IMR-90 (cell line): ENCODE measurements around the gene FAM83E. TPM values are rescaled to one million over a fixed set of nuclear protein-coding genes. Genes with fewer than 3 reads are reported as not detected.
A peak's percentile ranks its signal among the peaks of the same experiment; 100 is the strongest.

Experiments
- ATAC-seq: fragments of 200-7000 bp; cut with Tn5 transposase; 2 replicates; pipeline ENCODE4 v1.9.1; 2020; ENCODE audit warnings: low read depth, mild to moderate bottlenecking, moderate library complexity
- BruUV-seq: library from RNA; stranded (reverse); fragments of 400-500 nt; replicated peaks from 2 replicates; lab custom pipeline; 2021; lab: Mats Ljungman, UMichigan
- CTCF ChIA-PET: fragments of 300-600 bp; formaldehyde crosslinking; extraction: SDS; loops from one replicate; lab custom pipeline; 2021; ENCODE audit warnings: antibody characterized with exemption; lab: Yijun Ruan, JAX
- POLR2A ChIA-PET: fragments of 300-600 bp; sonication (Branson Sonifier 250); formaldehyde crosslinking; loops from one replicate; lab custom pipeline; 2022; ENCODE audit warnings: antibody characterized with exemption; ENCODE audit not compliant: unreplicated experiment; lab: Charles Lee
- DNase-seq: peaks from one replicate; pipeline ENCODE4 v3.0.0; 2013
- H2AFZ ChIP-seq: replicated peaks from 2 replicates; pipeline ENCODE3; 2013; ENCODE audit warnings: low read length, mild to moderate bottlenecking; ENCODE audit not compliant: poor library complexity
- H2AK5ac ChIP-seq: 2 replicates; pipeline ENCODE4 v1.6.1; 2013; ENCODE audit warnings: low read depth, low read length, inconsistent platforms
- H2AK9ac ChIP-seq: replicated peaks from 2 replicates; pipeline ENCODE3; 2013; ENCODE audit warnings: mild to moderate bottlenecking, low read depth, low read length, moderate library complexity; ENCODE audit not compliant: poor library complexity
- H2BK120ac ChIP-seq: 2 replicates; pipeline ENCODE4 v1.6.1; 2013; ENCODE audit warnings: low read depth, low read length, inconsistent platforms
- H2BK15ac ChIP-seq: 3 replicates; pipeline ENCODE4 v1.6.1; 2013; ENCODE audit warnings: low read depth, low read length, inconsistent platforms
- H2BK20ac ChIP-seq: 2 replicates; pipeline ENCODE4 v1.6.1; 2013; ENCODE audit warnings: low read depth, mild to moderate bottlenecking, inconsistent platforms, low read length, moderate library complexity
- H2BK5ac ChIP-seq: 2 replicates; pipeline ENCODE4 v1.6.1; 2013; ENCODE audit warnings: mild to moderate bottlenecking, low read depth, low read length, inconsistent platforms; ENCODE audit not compliant: poor library complexity, severe bottlenecking
- H3K14ac ChIP-seq: replicated peaks from 2 replicates; pipeline ENCODE4 v1.6.1; 2013; ENCODE audit warnings: low read depth, low read length, inconsistent platforms
- H3K18ac ChIP-seq: 2 replicates; pipeline ENCODE4 v1.6.1; 2013; ENCODE audit warnings: low read depth, low read length, control low read depth
- H3K23ac ChIP-seq: 2 replicates; pipeline ENCODE4 v1.6.1; 2013; ENCODE audit warnings: low read depth, low read length, inconsistent platforms
- H3K27ac ChIP-seq: 2 replicates; pipeline ENCODE4 v1.5.1; 2013; ENCODE audit warnings: mild to moderate bottlenecking, control low read depth, low read length; ENCODE audit not compliant: insufficient read depth
- H3K27me3 ChIP-seq: 2 replicates; pipeline ENCODE4 v1.6.1; 2013; ENCODE audit warnings: low read length; ENCODE audit not compliant: control insufficient read depth, insufficient read depth
- H3K36me3 ChIP-seq: 2 replicates; pipeline ENCODE4 v1.6.1; 2013; ENCODE audit warnings: low read length, mixed read lengths; ENCODE audit not compliant: control insufficient read depth, insufficient read depth
- H3K4ac ChIP-seq: 2 replicates; pipeline ENCODE4 v1.6.1; 2013; ENCODE audit warnings: low read depth, low read length, inconsistent platforms
- H3K4me1 ChIP-seq: 2 replicates; pipeline ENCODE4 v1.6.1; 2013; ENCODE audit warnings: low read length, mixed read lengths; ENCODE audit not compliant: control insufficient read depth, insufficient read depth
- H3K4me2 ChIP-seq: 2 replicates; pipeline ENCODE4 v1.6.1; 2013; ENCODE audit warnings: low read depth, mild to moderate bottlenecking, control low read depth, low read length, moderate library complexity
- H3K4me3 ChIP-seq: 2 replicates; pipeline ENCODE4 v1.5.1; 2013; ENCODE audit warnings: low read depth, mild to moderate bottlenecking, control low read depth, low read length, moderate library complexity; ENCODE audit not compliant: insufficient read depth
- H3K56ac ChIP-seq: 2 replicates; pipeline ENCODE4 v1.6.1; 2013; ENCODE audit warnings: low read length, inconsistent platforms; ENCODE audit not compliant: insufficient read depth; ENCODE audit errors: extremely low read depth
- H3K79me1 ChIP-seq, 2 experiments: 2 replicates each; pipeline ENCODE4 v1.6.1; 2013; ENCODE audit warnings: low read length in 2 of 2, inconsistent platforms in 1 of 2, low read depth in 1 of 2
- H3K9ac ChIP-seq: 2 replicates; pipeline ENCODE4 v1.6.1; 2013; ENCODE audit warnings: low read depth, low read length, control low read depth
- H3K9me1 ChIP-seq: 2 replicates; pipeline ENCODE4 v1.6.1; 2013; ENCODE audit warnings: low read length, inconsistent platforms; ENCODE audit not compliant: insufficient read depth
- H3K9me3 ChIP-seq: 2 replicates; pipeline ENCODE4 v1.6.1; 2013; ENCODE audit warnings: low read length; ENCODE audit not compliant: control insufficient read depth, insufficient read depth
- H4K20me1 ChIP-seq: 2 replicates; pipeline ENCODE4 v1.6.1; 2013; ENCODE audit warnings: low read length, inconsistent platforms; ENCODE audit not compliant: insufficient read depth
- H4K5ac ChIP-seq: 2 replicates; pipeline ENCODE4 v1.6.1; 2013; ENCODE audit warnings: mild to moderate bottlenecking, low read depth, low read length, control low read depth
- H4K8ac ChIP-seq, 2 experiments: 2 replicates each; pipeline ENCODE4 v1.6.1; 2013; ENCODE audit warnings: low read depth in 2 of 2, low read length in 2 of 2, control low read depth in 1 of 2, inconsistent platforms in 1 of 2
- H4K91ac ChIP-seq: 2 replicates; pipeline ENCODE4 v1.6.1; 2013; ENCODE audit warnings: low read depth, low read length, inconsistent platforms; ENCODE audit not compliant: insufficient read depth
- BHLHE40 ChIP-seq: fragments of 150-350 bp; IDR thresholded peaks from 2 replicates; pipeline ENCODE4 v1.6.1; 2016; ENCODE audit warnings: mild to moderate bottlenecking, low read depth, low read length
- CEBPB ChIP-seq: IDR thresholded peaks from 2 replicates; pipeline ENCODE4 v1.6.1; 2012; ENCODE audit warnings: low read depth, low read length, improper control_type of control experiment
- FOS ChIP-seq: fragments of 150-350 bp; IDR thresholded peaks from 2 replicates; pipeline ENCODE4 v1.6.1; 2016; ENCODE audit warnings: low read depth, low read length
- MAZ ChIP-seq: IDR thresholded peaks from 2 replicates; pipeline ENCODE4 v1.6.1; 2012; ENCODE audit warnings: low read depth, mild to moderate bottlenecking, low read length, improper control_type of control experiment, moderate library complexity, borderline replicate concordance
- MXI1 ChIP-seq: IDR thresholded peaks from 2 replicates; pipeline ENCODE4 v1.6.1; 2012; ENCODE audit warnings: low read depth, mild to moderate bottlenecking, low read length, moderate library complexity, borderline replicate concordance
- NFE2L2 ChIP-seq: fragments of 150-350 bp; IDR thresholded peaks from 2 replicates; pipeline ENCODE4 v1.6.1; 2016; ENCODE audit warnings: low read depth, mild to moderate bottlenecking, low read length
- POLR2A ChIP-seq: IDR thresholded peaks from 2 replicates; pipeline ENCODE4 v1.6.1; 2012; ENCODE audit warnings: mild to moderate bottlenecking, low read depth, low read length
- RAD21 ChIP-seq: IDR thresholded peaks from 2 replicates; pipeline ENCODE4 v1.6.1; 2012; ENCODE audit warnings: low read length, improper control_type of control experiment
- RCOR1 ChIP-seq: IDR thresholded peaks from 2 replicates; pipeline ENCODE4 v1.6.1; 2012; ENCODE audit warnings: mild to moderate bottlenecking, low read length, improper control_type of control experiment; ENCODE audit not compliant: insufficient replicate concordance
- RFX5 ChIP-seq: IDR thresholded peaks from 2 replicates; pipeline ENCODE4 v1.8.0; 2012; ENCODE audit warnings: low read depth, mild to moderate bottlenecking, low read length, moderate library complexity
- SMC3 ChIP-seq: fragments of 150-350 bp; IDR thresholded peaks from 2 replicates; pipeline ENCODE4 v1.6.1; 2016; ENCODE audit warnings: low read depth, mild to moderate bottlenecking, antibody characterized with exemption, low read length, moderate library complexity
- WGBS, 2 experiments: methylation state at CpG; one replicate each; pipeline versions ENCODE4 v1.1.5 to v1.1.7; 2013; ENCODE audit warnings: missing lambda C conversion rate in 2 of 2; ENCODE audit not compliant: insufficient read length in 1 of 2; ENCODE audit errors: extremely low coverage in 2 of 2; 5-methylcytosine and 5-hydroxymethylcytosine counted together
- dilution Hi-C: fragments of 300-500 bp; cut with HindIII; formaldehyde crosslinking; loops from one replicate; pipeline ENCODE4 v1.14.3; 2018; ENCODE audit warnings: low sequenced_read_pairs; ENCODE audit not compliant: unreplicated experiment
- in situ Hi-C: fragments of 300-500 bp; cut with MboI; formaldehyde crosslinking; loops from 3 replicates; pipeline ENCODE4 v1.14.3; 2019; ENCODE audit warnings: low sequenced_read_pairs, inconsistent platforms, mixed read lengths
- intact Hi-C: fragments of 100-400 bp; cut with micrococcal nuclease; formaldehyde crosslinking; loops from 2 replicates; pipeline ENCODE4 v1.10.0; 2022
- polyA plus RNA-seq, 3 experiments: library from polyadenylated mRNA; depleted of rRNA; stranded (reverse); fragments of >200 nt; gene quantifications; 2 replicates each; pipeline ENCODE4 v1.2.3, GENCODE V29; 2012; ENCODE audit warnings: low replicate concordance in 1 of 3
- total RNA-seq: library from RNA; depleted of rRNA; stranded (reverse); fragments of >200 nt; gene quantifications from 2 replicates; pipeline ENCODE4 v1.2.3, GENCODE V29; 2012
- TF ChIP-seq, protein P1 (sequence below): fragments of 150-350 bp; IDR thresholded peaks from 2 replicates; pipeline ENCODE4 v1.6.1; 2016; ENCODE audit warnings: low read depth, mild to moderate bottlenecking, low read length, moderate library complexity, borderline replicate concordance
- TF ChIP-seq, protein P2 (sequence below): conservative IDR thresholded peaks from 2 replicates; pipeline ENCODE4 v1.5.1; 2012; ENCODE audit warnings: mild to moderate bottlenecking, low read depth, low read length, improper control_type of control experiment
- TF ChIP-seq, protein P3 (sequence below): fragments of 150-350 bp; IDR thresholded peaks from 2 replicates; pipeline ENCODE4 v1.6.1; 2017; ENCODE audit warnings: mild to moderate bottlenecking, antibody characterized with exemption, low read length, low read depth

Gene FAM83E
- total and polyA plus RNA-seq, 2 of the 4 experiments (the other 2 are of a cell fraction), result 0.05 to 0.36 TPM

DNA sequence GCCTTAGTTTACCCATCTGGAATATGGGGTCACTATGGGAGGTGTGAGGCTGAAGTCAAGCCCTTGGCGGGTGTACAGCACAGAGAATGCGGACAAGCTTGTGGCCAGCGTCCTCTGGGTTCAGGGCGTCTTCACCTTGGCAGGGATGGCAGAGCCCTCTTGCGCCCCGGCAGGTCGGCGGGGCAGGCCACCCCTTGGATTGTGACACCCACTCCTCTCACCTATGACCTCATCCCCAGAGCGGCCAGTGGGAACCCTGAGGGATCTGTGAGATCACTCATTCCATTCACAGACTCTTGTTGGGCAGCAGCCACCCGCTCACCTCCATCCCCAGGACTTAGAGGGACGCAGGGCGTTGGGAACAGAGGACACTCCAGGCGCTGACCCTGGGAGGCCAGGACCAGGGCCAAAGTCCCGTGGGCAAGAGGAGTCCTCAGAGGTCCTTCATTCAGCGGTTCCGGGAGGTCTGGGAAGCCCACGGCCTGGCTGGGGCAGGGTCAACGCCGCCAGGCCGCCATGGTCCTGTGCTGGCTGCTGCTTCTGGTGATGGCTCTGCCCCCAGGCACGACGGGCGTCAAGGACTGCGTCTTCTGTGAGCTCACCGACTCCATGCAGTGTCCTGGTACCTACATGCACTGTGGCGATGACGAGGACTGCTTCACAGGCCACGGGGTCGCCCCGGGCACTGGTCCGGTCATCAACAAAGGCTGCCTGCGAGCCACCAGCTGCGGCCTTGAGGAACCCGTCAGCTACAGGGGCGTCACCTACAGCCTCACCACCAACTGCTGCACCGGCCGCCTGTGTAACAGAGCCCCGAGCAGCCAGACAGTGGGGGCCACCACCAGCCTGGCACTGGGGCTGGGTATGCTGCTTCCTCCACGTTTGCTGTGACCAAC lies 8.2 kb downstream of the FAM83E start, which contains the start of gene SPACA4:
Gene SPACA4, plus strand, starts transcription at position 280 of the 896 bp plus-strand sequence. Its CDS starts 237 bp downstream, at position 517.
- Histone ChIP-seq H2AK9ac (peak within 1 kb of the TSS; percentile 24), H4K20me1 (no peaks in the 10 kb centered on the region), H3K9me3 (no peaks in the 10 kb centered on the region), H3K4me3 (no peak within 1 kb of the TSS), H3K4ac (no peak within 1 kb of the TSS), H3K36me3 (no peaks in the 10 kb centered on the region), H2BK5ac (no peak within 1 kb of the TSS), H2BK20ac (no peak within 1 kb of the TSS), H3K56ac (no peak within 1 kb of the TSS), H3K9ac (no peak within 1 kb of the TSS), H4K91ac (no peak within 1 kb of the TSS), H2AFZ (no peak within 1 kb of the TSS), H3K14ac (no peak within 1 kb of the TSS), H3K27ac (no peak within 1 kb of the TSS), H4K8ac (no peak within 1 kb of the TSS), H3K4me2 (no peak within 1 kb of the TSS), H2BK15ac (no peak within 1 kb of the TSS), H2AK5ac (no peak within 1 kb of the TSS), H3K4me1 (no peaks in the 10 kb centered on the region), H3K27me3 (peaks cover 2% of the 10 kb centered on the region; the same call in 1 of the 2 replicates), H3K23ac (no peak within 1 kb of the TSS), H3K9me1 (no peaks in the 10 kb centered on the region), H3K18ac (no peak within 1 kb of the TSS), H4K5ac (no peak within 1 kb of the TSS), H2BK120ac (no peak within 1 kb of the TSS), H3K79me1 (no peaks in the 10 kb centered on the region)
- DNase-seq (no peak), ATAC-seq (no peak)
- no TSS peak for BruUV-seq
- WGBS, 2 experiments, result 81% methylated on average over 24 of the region's 39 CpGs; no CpG with 5 or more reads in 1 of the 2 experiments
- POLR2A ChIA-PET, result interaction anchor here (0.8 kb wide), 1 partner anchor 12 kb away, joined by 4 read pairs; the partner anchor contains the start of genes RPL18 and SPHK2
- in situ Hi-C loops (no loop called here), dilution Hi-C loops (no loop called here), intact Hi-C loops (no loop called here)
- CTCF ChIA-PET, result no interaction called here
- TF ChIP-seq RFX5 (no peak), NFE2L2 (no peak), MAZ (no peak), BHLHE40 (no peak), SMC3 (no peak), RCOR1 (no peak), MXI1 (no peak), FOS (no peak), RAD21 (no peak), CEBPB (no peak), POLR2A (no peak)
- TF ChIP-seq, protein P1, sequence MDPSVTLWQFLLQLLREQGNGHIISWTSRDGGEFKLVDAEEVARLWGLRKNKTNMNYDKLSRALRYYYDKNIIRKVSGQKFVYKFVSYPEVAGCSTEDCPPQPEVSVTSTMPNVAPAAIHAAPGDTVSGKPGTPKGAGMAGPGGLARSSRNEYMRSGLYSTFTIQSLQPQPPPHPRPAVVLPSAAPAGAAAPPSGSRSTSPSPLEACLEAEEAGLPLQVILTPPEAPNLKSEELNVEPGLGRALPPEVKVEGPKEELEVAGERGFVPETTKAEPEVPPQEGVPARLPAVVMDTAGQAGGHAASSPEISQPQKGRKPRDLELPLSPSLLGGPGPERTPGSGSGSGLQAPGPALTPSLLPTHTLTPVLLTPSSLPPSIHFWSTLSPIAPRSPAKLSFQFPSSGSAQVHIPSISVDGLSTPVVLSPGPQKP, result no peak
- TF ChIP-seq, protein P2, sequence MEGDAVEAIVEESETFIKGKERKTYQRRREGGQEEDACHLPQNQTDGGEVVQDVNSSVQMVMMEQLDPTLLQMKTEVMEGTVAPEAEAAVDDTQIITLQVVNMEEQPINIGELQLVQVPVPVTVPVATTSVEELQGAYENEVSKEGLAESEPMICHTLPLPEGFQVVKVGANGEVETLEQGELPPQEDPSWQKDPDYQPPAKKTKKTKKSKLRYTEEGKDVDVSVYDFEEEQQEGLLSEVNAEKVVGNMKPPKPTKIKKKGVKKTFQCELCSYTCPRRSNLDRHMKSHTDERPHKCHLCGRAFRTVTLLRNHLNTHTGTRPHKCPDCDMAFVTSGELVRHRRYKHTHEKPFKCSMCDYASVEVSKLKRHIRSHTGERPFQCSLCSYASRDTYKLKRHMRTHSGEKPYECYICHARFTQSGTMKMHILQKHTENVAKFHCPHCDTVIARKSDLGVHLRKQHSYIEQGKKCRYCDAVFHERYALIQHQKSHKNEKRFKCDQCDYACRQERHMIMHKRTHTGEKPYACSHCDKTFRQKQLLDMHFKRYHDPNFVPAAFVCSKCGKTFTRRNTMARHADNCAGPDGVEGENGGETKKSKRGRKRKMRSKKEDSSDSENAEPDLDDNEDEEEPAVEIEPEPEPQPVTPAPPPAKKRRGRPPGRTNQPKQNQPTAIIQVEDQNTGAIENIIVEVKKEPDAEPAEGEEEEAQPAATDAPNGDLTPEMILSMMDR, result no peak
- TF ChIP-seq, protein P3, sequence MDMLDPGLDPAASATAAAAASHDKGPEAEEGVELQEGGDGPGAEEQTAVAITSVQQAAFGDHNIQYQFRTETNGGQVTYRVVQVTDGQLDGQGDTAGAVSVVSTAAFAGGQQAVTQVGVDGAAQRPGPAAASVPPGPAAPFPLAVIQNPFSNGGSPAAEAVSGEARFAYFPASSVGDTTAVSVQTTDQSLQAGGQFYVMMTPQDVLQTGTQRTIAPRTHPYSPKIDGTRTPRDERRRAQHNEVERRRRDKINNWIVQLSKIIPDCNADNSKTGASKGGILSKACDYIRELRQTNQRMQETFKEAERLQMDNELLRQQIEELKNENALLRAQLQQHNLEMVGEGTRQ, result no peak
